K562 (cell line): ENCODE measurements around the gene HOXA7. TPM values are rescaled to one million over a fixed set of nuclear protein-coding genes. Genes with fewer than 3 reads are reported as not detected.

Experiments
- ATAC-seq: fragments of 200-7000 bp; cut with Tn5 transposase; 3 replicates; pipeline ENCODE4 v1.9.1; 2020; ENCODE audit warnings: moderate library complexity
- BruUV-seq: library from RNA; stranded (reverse); fragments of 400-500 nt; replicated peaks from 2 replicates; lab custom pipeline; 2021; lab: Mats Ljungman, UMichigan
- CTCF ChIA-PET: fragments of 300-600 bp; formaldehyde crosslinking; extraction: SDS; loops from one replicate; lab custom pipeline; 2021; ENCODE audit warnings: low intra/inter-chr PET ratio; lab: Yijun Ruan, JAX
- POLR2A ChIA-PET: fragments of 300-600, 350-650 bp; sonication (Branson Sonifier 250); formaldehyde crosslinking; extraction: SDS; loops from one replicate; lab custom pipeline; 2021; ENCODE audit warnings: antibody characterized with exemption, inconsistent platforms; lab: Yijun Ruan, JAX
- DNase-seq, 4 experiments: peaks; one replicate each; pipeline versions ENCODE4 v3.0.0 to v3.0.0-alpha.2; 2011 to 2018; ENCODE audit warnings: low spot score in 3 of 4, mixed read lengths in 3 of 4; ENCODE audit errors: extremely low read depth in 1 of 4
- FAIRE-seq: peaks from 2 replicates; lab custom pipeline; 2011; peaks lifted over from hg19 to GRCh38; lab: Jason Lieb, UNC
- H2AFZ ChIP-seq: 2 replicates; pipeline ENCODE4 v1.6.0; 2011; ENCODE audit warnings: low read depth, low read length, control low read depth, inconsistent platforms
- H3K27ac ChIP-seq: fragments of 200-600 bp; 3 replicates; pipeline ENCODE4 v1.8.0; 2011; ENCODE audit warnings: low read depth, mild to moderate bottlenecking, control low read depth, inconsistent platforms, low read length, moderate library complexity, mixed read lengths; ENCODE audit errors: extremely low read depth
- H3K27me3 ChIP-seq, 2 experiments: fragments of 300-600 bp in 1 of 2; 2 replicates in 1 of 2; 3 replicates in 1 of 2; pipeline versions ENCODE4 v1.6.0 to v1.8.0; 2011; ENCODE audit warnings: inconsistent platforms in 2 of 2, low read length in 2 of 2, mild to moderate bottlenecking in 1 of 2, mixed read lengths in 1 of 2, moderate library complexity in 1 of 2; ENCODE audit not compliant: control insufficient read depth in 2 of 2, insufficient read depth in 2 of 2
- H3K36me3 ChIP-seq: fragments of 300-600 bp; 3 replicates; pipeline ENCODE4 v1.8.0; 2011; ENCODE audit warnings: mild to moderate bottlenecking, low read length, inconsistent platforms; ENCODE audit not compliant: control insufficient read depth, insufficient read depth
- H3K4me1 ChIP-seq, 2 experiments: fragments of 200-600 bp in 1 of 2; replicated peaks in 1 of 2; 2 replicates in 1 of 2; 3 replicates in 1 of 2; pipeline versions ENCODE4 v1.5.1 to v1.8.0; 2011; ENCODE audit warnings: inconsistent platforms in 2 of 2, low read length in 2 of 2, mild to moderate bottlenecking in 1 of 2, mixed read lengths in 1 of 2, moderate library complexity in 1 of 2; ENCODE audit not compliant: control insufficient read depth in 2 of 2, insufficient read depth in 2 of 2
- H3K4me2 ChIP-seq: 2 replicates; pipeline ENCODE4 v1.6.1; 2011; ENCODE audit warnings: low read length, control low read depth, inconsistent platforms, mixed read lengths; ENCODE audit not compliant: insufficient read depth
- H3K4me3 ChIP-seq: fragments of 200-600 bp; sonication (generic), shearing (Covaris generic); 2 replicates; pipeline ENCODE4 v1.5.1; 2016; ENCODE audit warnings: control low read depth, inconsistent platforms
- H3K79me2 ChIP-seq: fragments of 200-600 bp; 3 replicates; pipeline ENCODE4 v1.8.0; 2011; ENCODE audit warnings: low read length, inconsistent platforms; ENCODE audit not compliant: control insufficient read depth, insufficient read depth
- H3K9ac ChIP-seq, 2 experiments: 2 replicates each; pipeline versions ENCODE4 v1.6.0 to v1.6.1; 2011; ENCODE audit warnings: low read depth in 2 of 2, low read length in 2 of 2, control low read depth in 1 of 2, inconsistent platforms in 1 of 2, mild to moderate bottlenecking in 1 of 2, mixed read lengths in 1 of 2; ENCODE audit not compliant: insufficient read depth in 1 of 2
- H3K9me1 ChIP-seq: one replicate; pipeline ENCODE4 v1.6.0; 2011; ENCODE audit warnings: inconsistent platforms, mild to moderate bottlenecking, low read length, moderate library complexity; ENCODE audit not compliant: control insufficient read depth, insufficient read depth
- H3K9me3 ChIP-seq: replicated peaks from 2 replicates; pipeline ENCODE4 v1.5.1; 2011; ENCODE audit warnings: low read depth, low read length, inconsistent platforms; ENCODE audit not compliant: control insufficient read depth, insufficient read depth
- H4K20me1 ChIP-seq: replicated peaks from 2 replicates; pipeline ENCODE4 v1.6.1; 2011; ENCODE audit warnings: low read length, inconsistent platforms, mixed read lengths; ENCODE audit not compliant: control insufficient read depth, insufficient read depth
- ARID4B ChIP-seq: sonication (generic); formaldehyde crosslinking; IDR thresholded peaks from 2 replicates; pipeline ENCODE4 v1.8.0; 2022; ENCODE audit warnings: mild to moderate bottlenecking, missing genetic modification reagents
- EP400 ChIP-seq: fragments of 450-650 bp; IDR thresholded peaks from 2 replicates; pipeline ENCODE4 v1.6.1; 2017; ENCODE audit warnings: antibody characterized with exemption, mild to moderate bottlenecking, moderate library complexity
- KAT2B ChIP-seq: IDR thresholded peaks from one replicate; pipeline ENCODE4 v1.6.1; 2012; ENCODE audit warnings: low read depth, mild to moderate bottlenecking, control low read depth, inconsistent platforms, low read length, moderate library complexity
- KHSRP ChIP-seq: fragments of 450-650 bp; IDR thresholded peaks from 2 replicates; pipeline ENCODE4 v1.6.1; 2017
- NFYB ChIP-seq: IDR thresholded peaks from 2 replicates; pipeline ENCODE4 v1.6.1; 2011; ENCODE audit warnings: mild to moderate bottlenecking, moderate library complexity; ENCODE audit not compliant: insufficient read length; ENCODE audit errors: extremely low read depth
- RAD51 ChIP-seq: fragments of 450-650 bp; IDR thresholded peaks from 2 replicates; pipeline ENCODE4 v1.7.1; 2016; ENCODE audit warnings: low read depth, mild to moderate bottlenecking, borderline replicate concordance
- RBM14 ChIP-seq: fragments of 200-400 bp; formaldehyde crosslinking; IDR thresholded peaks from 2 replicates; pipeline ENCODE4 v1.6.1; 2018; ENCODE audit warnings: low read depth, mild to moderate bottlenecking, low read length, moderate library complexity, borderline replicate concordance; ENCODE audit not compliant: insufficient read depth
- TFE3 ChIP-seq: fragments of 450-650 bp; formaldehyde crosslinking; IDR thresholded peaks from 2 replicates; pipeline ENCODE4 v1.4.0; 2020; ENCODE audit warnings: mild to moderate bottlenecking, mixed read lengths
- USF1 ChIP-seq: sonication (generic); formaldehyde crosslinking; IDR thresholded peaks from 2 replicates; pipeline ENCODE4 v1.9.0; 2022; ENCODE audit warnings: mild to moderate bottlenecking, missing genetic modification reagents
- USF2 ChIP-seq: sonication (generic); formaldehyde crosslinking; IDR thresholded peaks from 2 replicates; pipeline ENCODE4 v1.5.0; 2020; ENCODE audit warnings: missing genetic modification reagents
- ZKSCAN8 ChIP-seq: fragments of 200-800 bp; sonication (Bioruptor generic); IDR thresholded peaks from 2 replicates; pipeline ENCODE4 v1.6.1; 2016; ENCODE audit warnings: missing genetic modification characterization, missing compliant biosample characterization
- ZNF507 ChIP-seq: conservative IDR thresholded peaks from 2 replicates; pipeline ENCODE4 v1.6.1; 2017; ENCODE audit warnings: missing genetic modification characterization, missing compliant biosample characterization
- WGBS: fragments of 100-300 bp; shearing (Covaris generic); methylation state at CpG from one replicate; pipeline ENCODE4 v1.1.6; 2016; ENCODE audit warnings: low coverage, mixed read lengths; ENCODE audit not compliant: insufficient coverage; ENCODE audit errors: missing lambda C conversion rate; 5-methylcytosine and 5-hydroxymethylcytosine counted together
- in situ Hi-C: fragments of 300-500 bp; cut with MboI; formaldehyde crosslinking; loops from 4 replicates; pipeline ENCODE4 v1.15.0; 2018; ENCODE audit warnings: inconsistent platforms, mixed read lengths
- intact Hi-C: fragments of 100-400 bp; cut with micrococcal nuclease; formaldehyde crosslinking; loops from 2 replicates; pipeline ENCODE4 v1.14.2; 2022
- polyA plus RNA-seq, 8 experiments: library from polyadenylated mRNA; depleted of rRNA in 4 of 8; stranded (reverse) in 5 of 8; unstranded in 3 of 8; fragments of >200 nt; fragmentation: Nextera tagmentation in 2 of 8; fragmentation: Illumina TruSeq in 1 of 8; extraction: Ambion mirVana in 2 of 8; extraction: Trizol in 1 of 8; gene quantifications; 2 replicates each; pipeline versions ENCODE4 v1.2.1 to v1.2.3, GENCODE V29; 2011 to 2014; ENCODE audit warnings: inconsistent platforms in 1 of 8, missing spikeins in 1 of 8
- total RNA-seq, 7 experiments: library from RNA; depleted of rRNA in 6 of 7; stranded (reverse); fragments of >200 nt in 6 of 7; fragmentation: Illumina TruSeq in 2 of 7; extraction: Trizol in 2 of 7; gene quantifications; 2 replicates each; pipeline versions ENCODE4 v1.2.1 to v1.2.3, GENCODE V29; 2011 to 2021; ENCODE audit warnings: low replicate concordance in 1 of 7

The HOXA7 gene
- total and polyA plus RNA-seq, 9 of the 15 experiments (the other 6 are each of a cell fraction or from before 2014, with no cell fraction given), result not detected

- no peaks in the 10 kb centered on the region for H3K36me3 ChIP-seq
- H3K9me3 ChIP-seq, result no peaks in the 10 kb centered on the region
- no peak overlapping the region for H3K4me2 ChIP-seq
- DNase-seq (no peak), FAIRE-seq (no peak), ATAC-seq (no peak)
- no TSS peak for BruUV-seq
- 0 out of 2 replicates have a peak, but pooled peaks cover 6% of the 10 kb centered on the region for H4K20me1 ChIP-seq
- H3K9me1 ChIP-seq, result no peaks in the 10 kb centered on the region
- H3K27ac ChIP-seq, result no peak overlapping the region
- POLR2A ChIA-PET, result no interaction called here
- in situ Hi-C loops, result no loop called here
- H3K4me3 ChIP-seq, result no peak overlapping the region
- no peak overlapping the region for H2AFZ ChIP-seq
- peaks cover 0 to 24% of the 10 kb centered on the region in 2 experiments; a peak in 2 of 5 replicates for H3K4me1 ChIP-seq
- TF ChIP-seq USF2 (CRISPR knock-in tag) (peak; percentile 73), NFYB (peak; percentile 5), USF1 (CRISPR knock-in tag) (peak; percentile 42; the same call in 1 of the 2 replicates), RBM14 (no peak), RAD51 (peak; percentile 33; the same call in 1 of the 2 replicates), TFE3 (CRISPR knock-in tag) (peak; percentile 76), KAT2B (no peak), ARID4B (no peak), EP400 (no peak), KHSRP (no peak), ZNF507 (tag) (no peak), ZKSCAN8 (CRISPR knock-in tag) (no peak)
- WGBS, result 49% methylated on average over 31 of the region's 66 CpGs
- no peak overlapping the region for H3K9ac ChIP-seq
- H3K27me3 ChIP-seq, result peaks cover 51 to 66% of the 10 kb centered on the region in 2 experiments; a peak in 4 of 5 replicates
- CTCF ChIA-PET, result no interaction called here
- intact Hi-C loops, result no loop called here
- H3K79me2 ChIP-seq, result no peaks in the 10 kb centered on the region
Observed at GRCh38 chr7:27110186-27111031, 46.1 kb downstream of the HOXA7 start.
